Activated CD8-positive, alpha-beta memory T cell treated with anti-CD3 and anti-CD28 coated beads, Interleukin-2, amount 50 U/mL, for 1 hour (primary cell): ENCODE data around the gene STARD13.

Experiments
- DNase-seq: peaks from one replicate; pipeline ENCODE4 v3.0.0-alpha.2; 2020; ENCODE audit errors: extremely low read depth

Gene STARD13

DNA sequence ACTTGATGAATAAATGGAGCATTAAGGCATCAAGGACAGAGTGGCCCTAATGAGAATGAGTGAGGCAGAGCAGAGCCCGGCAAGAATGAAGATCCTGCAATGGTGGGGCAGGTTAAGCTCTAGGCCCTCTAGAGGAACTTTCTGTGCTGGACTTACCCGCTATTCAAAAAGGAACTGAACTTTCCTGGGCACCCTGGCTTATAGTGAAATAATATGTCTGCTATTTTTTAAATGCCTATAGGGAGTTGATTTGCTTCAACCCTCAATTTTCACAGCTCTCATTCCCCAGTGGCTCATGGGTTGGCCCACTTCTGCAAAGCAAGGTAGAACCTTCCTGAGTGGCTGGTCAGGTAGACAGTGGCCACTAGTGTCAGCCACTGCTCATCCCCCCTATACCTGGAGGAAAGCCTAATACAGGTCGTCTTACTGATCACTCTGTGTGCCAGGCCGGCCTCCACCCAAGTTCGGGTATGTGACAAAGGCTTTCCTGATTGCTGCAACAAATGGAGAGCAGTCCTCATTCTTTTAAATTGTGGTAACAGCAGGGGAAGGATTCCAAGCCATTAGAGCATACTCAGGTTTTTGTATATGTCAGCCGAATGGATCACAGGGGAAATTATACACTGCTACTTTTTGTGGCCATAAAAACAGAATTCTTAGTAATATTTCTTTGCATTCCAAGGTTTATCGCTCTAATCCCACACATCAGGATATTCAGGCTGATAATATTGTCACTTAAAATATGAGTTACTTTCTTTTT, 166.4 kb downstream of the STARD13 start:
- DNase-seq: no peak

DNA sequence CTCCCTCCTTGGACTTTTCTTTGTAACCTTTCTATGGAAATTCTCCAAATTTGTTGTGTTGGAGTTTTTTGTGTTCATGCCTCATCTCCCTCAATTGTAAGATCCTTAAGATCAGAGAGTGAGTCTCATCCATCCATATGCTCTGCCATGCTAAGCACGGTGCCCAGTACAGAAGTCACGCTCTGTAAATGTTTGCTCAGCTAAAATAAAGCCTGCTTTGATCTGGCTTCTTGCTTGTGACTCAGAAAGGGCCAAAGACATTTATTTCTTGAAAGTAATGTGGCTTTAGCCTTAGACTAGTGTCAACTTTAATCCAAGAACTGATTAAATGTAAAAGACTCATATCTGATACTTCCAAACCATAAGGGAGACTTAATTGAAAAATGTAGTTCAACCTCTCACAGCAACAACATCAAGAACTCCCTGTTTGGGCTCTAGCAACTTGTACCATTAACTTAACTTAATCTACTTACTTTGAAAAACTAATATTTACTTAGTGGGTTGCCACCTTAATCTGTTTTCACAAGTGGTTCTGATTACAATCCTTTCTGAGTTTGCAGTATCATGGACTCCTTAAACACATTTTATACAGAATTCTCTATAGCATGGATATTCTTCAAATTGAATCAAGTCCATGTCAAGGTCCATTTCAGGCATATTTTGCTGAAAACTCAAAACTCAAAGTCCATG, 169.1 kb downstream of the STARD13 start:
- no peak for DNase-seq

- no peak for DNase-seq
Measured at GRCh38 chr13:33115274-33115673, 170.3 kb downstream of the STARD13 start.

DNA sequence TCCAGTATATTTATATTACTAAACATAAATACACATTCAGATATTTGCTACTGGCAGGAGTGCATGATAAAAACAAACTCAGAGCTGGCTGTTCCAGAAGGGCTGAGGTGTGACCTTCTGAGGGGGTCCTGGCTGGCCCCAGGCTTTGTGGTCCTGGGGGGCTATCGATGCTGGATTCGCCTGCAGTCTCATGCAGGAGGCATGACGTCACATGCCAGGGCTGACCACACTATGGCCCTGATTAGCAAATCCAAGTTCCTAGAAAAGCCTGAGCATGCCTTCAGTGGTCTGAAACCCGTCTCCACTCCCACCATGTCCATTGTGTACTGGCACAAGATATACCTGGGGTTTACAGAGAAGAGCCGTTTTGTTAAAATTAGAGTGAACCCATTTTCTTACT, 171.4 kb downstream of the STARD13 start:
- DNase-seq: no peak

GRCh38 chr13:33112766-33113165, 172.8 kb downstream of the STARD13 start:
- DNase-seq: no peak

DNA sequence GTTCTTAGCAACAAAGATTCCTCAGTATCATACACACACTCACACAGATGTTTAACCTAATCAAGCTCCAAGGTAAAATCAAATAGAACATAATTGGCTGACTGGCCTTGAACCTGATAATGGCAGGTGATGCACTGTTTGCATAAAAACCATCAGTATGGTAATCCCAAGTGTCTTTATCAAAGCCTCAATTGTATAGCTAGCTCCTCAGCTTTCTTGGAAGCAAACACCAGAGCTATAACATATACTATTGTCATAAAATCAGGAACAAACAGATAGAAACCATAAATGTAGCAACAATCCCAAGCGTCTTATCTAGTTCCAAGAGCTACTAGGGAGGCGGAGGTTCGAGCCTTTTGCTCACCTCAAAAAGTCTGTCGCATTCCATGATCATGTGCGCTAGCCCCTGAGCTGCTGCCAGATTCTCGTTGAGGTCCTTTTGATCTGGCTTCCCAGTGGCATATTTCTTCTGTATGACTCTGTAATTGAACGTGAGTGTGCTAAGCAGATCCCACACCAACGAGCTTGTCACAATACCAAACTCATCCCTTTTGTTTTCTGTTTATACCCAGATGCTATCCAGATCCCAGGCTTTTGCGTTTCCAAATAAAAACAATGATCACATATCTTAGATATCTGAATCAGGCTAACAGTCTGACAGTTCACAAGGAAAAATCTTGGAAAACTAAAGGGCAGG, 174.0 kb downstream of the STARD13 start:
- DNase-seq: no peak

DNA sequence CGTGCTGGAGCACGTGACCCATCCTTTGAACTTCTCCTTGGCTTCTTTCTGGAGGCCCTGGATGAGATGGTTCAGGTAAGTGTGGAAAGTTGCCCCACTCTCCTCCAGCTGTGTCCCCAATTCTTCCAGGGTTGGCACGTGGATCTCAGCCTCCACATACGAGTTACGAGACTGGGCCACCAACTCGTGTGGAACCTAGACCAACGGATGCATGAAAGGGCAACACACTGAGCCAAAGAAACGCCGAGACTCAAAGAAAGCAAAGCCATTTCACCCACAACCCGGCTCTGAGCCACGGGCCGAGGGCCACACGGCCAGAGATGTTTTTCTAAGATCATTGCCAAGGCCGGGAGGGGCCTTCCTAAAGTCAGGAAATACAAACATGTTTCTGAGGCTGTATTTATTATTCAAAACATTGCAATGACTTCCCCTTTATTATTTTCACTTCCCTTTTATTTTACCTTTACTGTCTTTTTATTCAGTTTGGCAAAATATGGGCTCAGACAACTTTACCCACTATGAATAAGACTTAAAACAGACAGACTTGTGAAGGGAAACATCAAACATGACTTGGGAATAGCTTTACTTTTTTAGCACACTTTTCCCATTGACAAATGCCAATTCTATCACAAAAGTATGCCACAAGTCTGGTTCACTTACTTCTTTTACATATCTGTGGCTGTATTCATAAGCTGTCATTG, 174.7 kb downstream of the STARD13 start:
- no peak for DNase-seq

DNA sequence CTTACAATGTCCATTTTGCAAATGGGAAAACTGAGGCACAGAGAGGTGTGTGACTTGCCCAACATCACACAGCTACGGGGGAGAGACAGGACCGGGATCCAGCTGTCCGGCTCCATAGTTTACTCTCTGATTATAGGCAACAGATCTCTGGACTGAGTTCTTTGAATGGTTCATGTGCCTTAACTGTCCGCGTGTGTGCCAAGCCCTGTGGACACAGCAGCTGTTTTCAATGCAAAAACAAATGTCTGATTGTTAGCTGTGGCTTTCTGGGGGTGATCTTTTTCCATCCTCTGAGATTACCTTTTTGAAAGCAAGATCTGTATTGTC, 175.2 kb downstream of the STARD13 start:
- no peak for DNase-seq

GRCh38 chr13:33109801-33110200, 175.8 kb downstream of the STARD13 start:
- no peak for DNase-seq

GRCh38 chr13:33109271-33109697, 176.3 kb downstream of the STARD13 start:
- DNase-seq: no peak

DNA sequence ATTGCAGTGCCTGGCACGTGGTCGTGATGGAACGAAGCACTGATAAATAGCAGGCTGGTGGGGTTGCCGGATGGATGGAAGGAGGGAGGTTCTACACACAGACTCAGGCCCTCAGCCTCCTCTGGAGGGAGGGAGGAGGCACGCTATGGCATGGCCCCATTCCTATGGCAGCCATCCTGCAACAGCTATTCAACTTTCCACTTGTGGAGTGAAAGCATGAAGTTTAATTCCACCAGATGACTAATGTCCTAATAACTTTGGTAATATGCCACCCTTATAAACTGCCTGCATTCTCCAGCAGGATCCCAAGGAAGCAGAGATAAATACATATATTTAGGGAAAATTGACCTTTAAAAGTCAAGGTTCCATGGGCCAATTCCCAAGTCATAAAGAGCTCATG, 176.9 kb downstream of the STARD13 start:
- DNase-seq: no peak

GRCh38 chr13:33107361-33107760, 178.2 kb downstream of the STARD13 start:
- no peak for DNase-seq

DNA sequence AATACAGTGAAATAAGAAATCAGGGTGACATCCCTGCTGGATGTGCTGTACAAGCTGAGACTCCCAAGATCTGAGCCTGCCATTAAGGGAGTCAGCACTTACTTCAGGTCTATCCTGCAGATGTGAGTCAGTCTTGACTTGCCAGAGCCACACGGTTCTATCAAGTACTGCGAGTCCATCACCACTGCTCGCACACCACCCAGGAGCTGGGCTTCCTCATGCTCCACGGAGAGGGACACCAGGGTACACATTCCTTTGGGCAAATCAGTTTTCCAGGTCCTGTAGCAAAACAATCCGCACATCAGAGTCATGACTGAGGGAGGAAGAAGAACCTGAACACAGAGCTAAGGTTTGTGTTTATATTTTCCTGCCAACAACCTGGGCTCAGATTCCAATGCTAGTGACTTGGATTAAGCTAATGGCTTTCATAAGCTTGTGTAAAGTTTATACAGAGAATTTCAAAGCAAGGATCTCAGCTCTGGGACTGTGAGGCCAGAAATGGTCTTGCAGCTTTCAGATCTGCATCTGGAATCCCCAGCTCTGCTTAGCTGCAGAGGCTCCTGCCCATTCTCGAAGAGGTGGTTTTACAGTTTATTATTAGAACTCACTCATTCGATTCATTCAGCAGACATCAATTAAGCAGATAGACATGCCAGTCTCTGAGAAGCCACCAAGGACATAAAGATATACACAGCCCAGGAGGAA, 178.7 kb downstream of the STARD13 start:
- DNase-seq: no peak

GRCh38 chr13:33105387-33106005, 180.1 kb downstream of the STARD13 start:
- DNase-seq: no peak

GRCh38 chr13:33103457-33103856, 182.1 kb downstream of the STARD13 start:
- no peak for DNase-seq

DNA sequence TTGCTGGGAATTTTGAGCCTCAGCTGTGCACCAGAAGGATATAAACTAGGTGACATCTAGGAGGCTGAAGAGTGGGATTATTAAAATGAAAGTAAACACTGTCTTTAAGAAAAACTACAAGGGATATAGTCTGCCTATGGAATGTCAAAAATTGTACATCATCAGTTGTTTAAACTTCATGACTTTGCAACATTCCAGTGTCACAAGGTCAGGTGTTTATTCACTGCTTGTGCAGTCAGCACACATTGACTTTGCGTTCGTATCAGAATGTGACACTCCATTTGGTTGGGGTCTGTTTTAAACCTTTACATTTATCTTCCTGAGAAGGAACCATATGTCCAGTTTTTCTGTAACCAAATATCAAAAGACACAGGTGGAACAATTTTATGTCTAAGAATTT, 183.7 kb downstream of the STARD13 start:
- DNase-seq: no peak

DNA sequence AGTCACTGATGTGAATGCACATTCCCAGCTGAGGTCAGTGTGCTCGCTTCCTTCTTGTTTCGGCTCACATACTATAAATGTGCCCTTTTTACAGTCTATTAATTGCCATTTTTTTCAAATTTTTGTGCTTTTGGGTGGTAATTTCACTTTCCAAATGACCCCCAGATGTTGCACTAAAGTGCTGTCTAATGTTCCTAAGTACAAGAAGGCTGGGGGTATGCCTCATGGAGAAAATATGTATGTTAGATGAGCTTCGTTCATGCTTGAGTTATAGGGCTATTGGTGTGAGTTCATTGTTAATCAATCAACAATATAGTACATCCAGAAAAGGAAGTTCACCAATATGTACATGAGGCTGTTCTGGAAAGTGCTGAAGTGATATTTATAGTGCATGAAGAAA, 184.7 kb downstream of the STARD13 start:
- no peak for DNase-seq

- no peak for DNase-seq
Measured at GRCh38 chr13:33099860-33100259, 185.7 kb downstream of the STARD13 start.

DNA sequence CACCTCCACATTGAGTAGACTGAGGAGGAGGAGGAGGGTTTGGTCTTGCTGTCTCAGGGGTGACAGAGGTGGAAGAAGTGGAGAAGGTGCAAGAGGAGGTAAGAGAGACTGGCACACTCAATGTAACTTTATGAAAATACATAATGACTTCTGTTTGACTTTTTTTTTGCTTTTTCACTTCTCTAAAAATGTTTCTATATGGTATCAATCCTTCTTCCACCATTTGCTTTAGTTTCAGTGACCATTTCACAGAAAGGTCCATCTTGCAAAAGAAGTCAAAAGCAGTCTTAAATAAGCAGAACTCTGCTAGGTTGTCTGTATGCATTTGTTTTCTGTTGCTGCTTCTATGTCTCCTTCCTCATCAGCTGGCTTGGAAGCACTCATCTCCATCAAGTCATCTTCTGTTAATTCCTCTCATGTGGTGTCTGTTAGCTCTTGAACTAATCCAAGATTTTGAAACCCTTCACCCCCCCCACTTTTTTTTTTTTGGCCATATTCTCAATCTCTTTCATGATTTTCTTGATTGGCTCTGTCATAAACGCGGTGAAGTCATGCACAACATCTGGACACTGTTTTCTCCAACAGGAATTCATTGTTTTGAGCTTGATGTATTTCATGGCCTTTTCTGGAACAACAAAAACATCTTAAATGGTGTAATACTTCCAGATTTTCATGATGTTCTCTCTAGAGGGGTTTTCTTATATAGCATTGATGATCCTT, 188.5 kb downstream of the STARD13 start:
- no peak for DNase-seq
